Type B pancreatic cell (in vitro differentiated cells): ENCODE measurements around the gene GPR173. TPM values are rescaled to one million over a fixed set of nuclear protein-coding genes. Genes with fewer than 3 reads are reported as not detected.
A peak's percentile ranks its signal among the peaks of the same experiment; 100 is the strongest.

ENCODE experiments used
- DNase-seq: peaks from one replicate; pipeline ENCODE4 v3.0.0; 2021; ENCODE audit warnings: mixed read lengths; ENCODE audit not compliant: unreplicated experiment; ENCODE audit errors: extremely low spot score
- H3K27ac Mint-ChIP-seq: 2 replicates; pipeline ENCODE4 v1.8.0; 2021; ENCODE audit warnings: mild to moderate bottlenecking, mixed read lengths
- H3K27me3 Mint-ChIP-seq: 2 replicates; pipeline ENCODE4 v1.8.0; 2021; ENCODE audit warnings: mixed read lengths
- H3K36me3 Mint-ChIP-seq: 2 replicates; pipeline ENCODE4 v1.8.0; 2021; ENCODE audit warnings: mixed read lengths
- H3K4me1 Mint-ChIP-seq: one replicate; pipeline ENCODE4 v1.8.0; 2021; ENCODE audit warnings: mixed read lengths; ENCODE audit not compliant: unreplicated experiment
- H3K4me3 Mint-ChIP-seq: 2 replicates; pipeline ENCODE4 v1.8.0; 2021; ENCODE audit warnings: mild to moderate bottlenecking, mixed read lengths
- H3K9me3 Mint-ChIP-seq: 2 replicates; pipeline ENCODE4 v1.8.0; 2021; ENCODE audit warnings: mixed read lengths
- total RNA-seq: library from RNA; stranded (reverse); gene quantifications from 2 replicates; pipeline ENCODE4 v1.2.1, GENCODE V29; 2021; ENCODE audit warnings: low replicate concordance
- TF ChIP-seq, protein P1 (sequence below): fragments of 200-600 bp; sonication (generic); conservative IDR thresholded peaks from 2 replicates; pipeline ENCODE4 v1.5.0; 2021; ENCODE audit warnings: antibody characterized with exemption, mild to moderate bottlenecking

GPR173 gene
- total RNA-seq, 1 donor from 2014 or later, result 11.5 TPM

DNA sequence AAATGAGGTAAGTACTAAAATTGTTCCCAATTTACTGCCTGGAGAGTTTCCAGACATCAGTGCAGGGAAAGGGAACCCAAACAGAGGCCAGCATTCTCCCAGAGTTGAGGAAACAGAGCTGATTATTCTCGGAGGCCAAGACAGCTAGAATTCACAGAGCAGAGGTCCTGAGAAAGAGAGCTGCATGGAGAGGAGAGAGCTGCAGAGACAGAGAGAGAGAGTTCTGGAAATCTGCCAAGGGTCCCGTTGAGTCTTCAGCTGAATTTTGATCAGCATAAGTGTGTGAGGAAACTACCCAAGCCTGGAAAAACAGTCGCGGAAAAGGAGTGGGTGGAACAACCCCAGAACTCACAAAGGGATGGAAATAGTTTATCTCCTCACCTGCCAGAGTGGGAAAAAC, 43.8 kb upstream of the GPR173 start:
- Mint-ChIP-seq H3K27ac (peak overlapping the region; percentile 59), H3K4me1 (peaks cover 12% of the 10 kb centered on the region), H3K9me3 (peaks cover 4% of the 10 kb centered on the region), H3K4me3 (peak overlapping the region; percentile 24), H3K36me3 (no peaks in the 10 kb centered on the region), H3K27me3 (no peaks in the 10 kb centered on the region)
- DNase-seq, result peak; percentile 40
- TF ChIP-seq, protein P1, sequence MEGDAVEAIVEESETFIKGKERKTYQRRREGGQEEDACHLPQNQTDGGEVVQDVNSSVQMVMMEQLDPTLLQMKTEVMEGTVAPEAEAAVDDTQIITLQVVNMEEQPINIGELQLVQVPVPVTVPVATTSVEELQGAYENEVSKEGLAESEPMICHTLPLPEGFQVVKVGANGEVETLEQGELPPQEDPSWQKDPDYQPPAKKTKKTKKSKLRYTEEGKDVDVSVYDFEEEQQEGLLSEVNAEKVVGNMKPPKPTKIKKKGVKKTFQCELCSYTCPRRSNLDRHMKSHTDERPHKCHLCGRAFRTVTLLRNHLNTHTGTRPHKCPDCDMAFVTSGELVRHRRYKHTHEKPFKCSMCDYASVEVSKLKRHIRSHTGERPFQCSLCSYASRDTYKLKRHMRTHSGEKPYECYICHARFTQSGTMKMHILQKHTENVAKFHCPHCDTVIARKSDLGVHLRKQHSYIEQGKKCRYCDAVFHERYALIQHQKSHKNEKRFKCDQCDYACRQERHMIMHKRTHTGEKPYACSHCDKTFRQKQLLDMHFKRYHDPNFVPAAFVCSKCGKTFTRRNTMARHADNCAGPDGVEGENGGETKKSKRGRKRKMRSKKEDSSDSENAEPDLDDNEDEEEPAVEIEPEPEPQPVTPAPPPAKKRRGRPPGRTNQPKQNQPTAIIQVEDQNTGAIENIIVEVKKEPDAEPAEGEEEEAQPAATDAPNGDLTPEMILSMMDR, result no peak

GRCh38 chrX:53005327-53005726, 43.3 kb upstream of the GPR173 start:
- Mint-ChIP-seq H3K4me3 (no peak overlapping the region), H3K4me1 (peaks cover 12% of the 10 kb centered on the region), H3K36me3 (no peaks in the 10 kb centered on the region)

DNA sequence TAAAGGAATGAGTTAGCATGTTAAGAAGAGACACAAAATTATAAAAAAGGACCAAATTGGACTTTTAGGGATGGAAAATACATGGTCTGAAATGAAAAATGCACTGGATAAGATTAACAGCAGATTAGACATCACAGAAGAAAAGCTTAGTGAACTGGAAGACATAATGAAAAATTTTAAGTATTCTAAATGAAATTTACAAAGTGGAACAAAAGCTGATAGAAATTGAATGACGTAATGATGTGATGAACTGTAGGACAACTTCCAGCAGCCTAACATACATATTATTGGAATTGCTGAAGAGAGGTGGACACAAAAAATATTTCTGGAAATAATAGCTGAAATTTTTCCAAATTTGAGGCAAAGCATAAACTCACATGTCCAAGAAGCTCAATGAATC, 39.6 kb upstream of the GPR173 start:
- H3K9me3 Mint-ChIP-seq, result peaks cover 4% of the 10 kb centered on the region
- H3K27me3 Mint-ChIP-seq, result no peaks in the 10 kb centered on the region
- DNase-seq, result no peak
- no peak overlapping the region for H3K4me3 Mint-ChIP-seq
- no peak overlapping the region for H3K27ac Mint-ChIP-seq
- no peaks in the 10 kb centered on the region for H3K36me3 Mint-ChIP-seq
- TF ChIP-seq, protein P1, result no peak
- H3K4me1 Mint-ChIP-seq, result peaks cover 12% of the 10 kb centered on the region

More at GRCh38 chrX:53005327-53005726, 43.3 kb upstream of the GPR173 start:
- H3K27me3 Mint-ChIP-seq, result no peaks in the 10 kb centered on the region
- TF ChIP-seq, protein P1, result no peak
- peak overlapping the region; percentile 59 for H3K27ac Mint-ChIP-seq
- peaks cover 4% of the 10 kb centered on the region for H3K9me3 Mint-ChIP-seq
- peak; percentile 39 for DNase-seq

GRCh38 chrX:53013291-53013690, 35.3 kb upstream of the GPR173 start:
- no peaks in the 10 kb centered on the region for H3K9me3 Mint-ChIP-seq
- no peak for DNase-seq
- H3K36me3 Mint-ChIP-seq, result no peaks in the 10 kb centered on the region
- no peak overlapping the region for H3K27ac Mint-ChIP-seq
- TF ChIP-seq, protein P1, result no peak
- no peak overlapping the region for H3K4me3 Mint-ChIP-seq
- H3K27me3 Mint-ChIP-seq, result no peaks in the 10 kb centered on the region
- H3K4me1 Mint-ChIP-seq, result no peaks in the 10 kb centered on the region

GRCh38 chrX:53018627-53019026, 30.0 kb upstream of the GPR173 start:
- Mint-ChIP-seq H3K36me3 (no peaks in the 10 kb centered on the region), H3K27ac (no peak overlapping the region), H3K27me3 (no peaks in the 10 kb centered on the region), H3K4me3 (no peak overlapping the region), H3K9me3 (peaks cover 4% of the 10 kb centered on the region), H3K4me1 (no peaks in the 10 kb centered on the region)
- TF ChIP-seq, protein P1, result no peak
- DNase-seq, result peak; percentile 4

- DNase-seq, result peak; percentile 22
These were observed 26.2 kb upstream of the GPR173 start for GRCh38 chrX:53022381-53022780.

More at GRCh38 chrX:53022381-53022780, 26.2 kb upstream of the GPR173 start:
- Mint-ChIP-seq H3K4me1 (no peaks in the 10 kb centered on the region), H3K9me3 (peaks cover 4% of the 10 kb centered on the region), H3K27ac (no peak overlapping the region), H3K4me3 (no peak overlapping the region), H3K36me3 (no peaks in the 10 kb centered on the region), H3K27me3 (no peaks in the 10 kb centered on the region)
- TF ChIP-seq, protein P1, result no peak
